HG02885 (cell line): Measurements from ENCODE around the gene DCDC2B.
"Not testable (repeated sequence)": the region's sequence is repeated elsewhere in the genome, so short reads cannot be mapped to it uniquely, and the experiment has no call there.

Experiments
- ATAC-seq: cut with Tn5 transposase; IDR thresholded peaks from one replicate; pipeline ENCODE4 v1.9.1; 2021; ENCODE audit warnings: mild to moderate bottlenecking; ENCODE audit not compliant: unreplicated experiment, poor library complexity

The DCDC2B gene

GRCh38 chr1:32208891-32209328, at the start of gene DCDC2B:
Gene DCDC2B (plus strand): TSS chr1:32209089. CDS start chr1:32209094, 5 bp downstream.
- ATAC-seq = no peak

GRCh38 chr1:32159189-32159588, 49.7 kb upstream of the DCDC2B start:
- no peak for ATAC-seq

GRCh38 chr1:32163405-32163804, 45.5 kb upstream of the DCDC2B start:
- ATAC-seq = no peak

GRCh38 chr1:32165633-32166032, 43.3 kb upstream of the DCDC2B start:
- not testable (repeated sequence) for ATAC-seq

- ATAC-seq = no peak
These were observed 37.9 kb upstream of the DCDC2B start for GRCh38 chr1:32170991-32171390.

GRCh38 chr1:32172621-32173245, 36.2 kb upstream of the DCDC2B start:
- ATAC-seq = no peak

- ATAC-seq = no peak
These were observed 30.3 kb upstream of the DCDC2B start for GRCh38 chr1:32178380-32179192.

GRCh38 chr1:32179193-32179442, 29.8 kb upstream of the DCDC2B start:
- no peak for ATAC-seq

DNA sequence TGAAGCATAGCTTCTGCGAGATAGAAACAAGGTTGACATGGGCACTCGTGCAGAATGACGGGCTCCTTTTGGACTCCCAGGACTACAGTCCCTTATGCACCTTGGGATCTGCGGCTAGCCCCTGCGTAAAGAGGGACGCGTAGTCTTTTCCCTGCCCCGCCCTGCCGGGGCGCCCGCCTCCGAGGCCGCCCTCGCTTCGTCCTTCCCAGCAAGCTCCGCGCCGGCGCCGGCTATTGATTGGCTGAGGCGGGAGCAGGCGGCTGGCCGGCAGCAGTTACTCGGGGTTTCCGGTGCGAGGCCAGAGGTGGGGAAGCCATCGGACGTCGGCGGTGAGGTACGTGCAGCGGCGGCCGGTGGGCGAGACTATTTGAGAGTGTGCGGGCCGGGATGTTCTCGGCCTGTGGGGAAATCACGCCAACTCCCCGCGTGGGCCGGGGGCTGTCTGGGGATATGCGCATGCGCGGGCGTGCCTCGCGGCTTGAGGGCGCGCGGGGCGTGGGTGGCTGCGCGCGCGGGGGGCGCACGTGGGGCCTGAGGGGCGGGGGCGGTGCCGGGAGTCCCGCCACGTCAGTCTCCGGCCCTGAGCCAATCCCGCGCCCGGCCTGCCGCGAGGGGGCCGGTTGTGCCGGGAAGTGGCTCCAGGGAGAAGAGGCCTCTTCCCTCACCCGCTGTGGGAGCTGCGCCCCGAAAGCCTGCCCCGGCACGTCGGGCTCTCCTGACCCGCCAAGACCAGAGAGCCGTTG, 29.3 kb upstream of the DCDC2B start, which contains the start of gene TXLNA:
TSS of gene TXLNA (plus strand) at position 233 of the 743 bp plus-strand sequence. CDS start 671 bp downstream, outside the sequence.
- ATAC-seq = peak; percentile 82

- ATAC-seq = no peak
These were observed 28.5 kb upstream of the DCDC2B start for GRCh38 chr1:32180186-32181060.

DNA sequence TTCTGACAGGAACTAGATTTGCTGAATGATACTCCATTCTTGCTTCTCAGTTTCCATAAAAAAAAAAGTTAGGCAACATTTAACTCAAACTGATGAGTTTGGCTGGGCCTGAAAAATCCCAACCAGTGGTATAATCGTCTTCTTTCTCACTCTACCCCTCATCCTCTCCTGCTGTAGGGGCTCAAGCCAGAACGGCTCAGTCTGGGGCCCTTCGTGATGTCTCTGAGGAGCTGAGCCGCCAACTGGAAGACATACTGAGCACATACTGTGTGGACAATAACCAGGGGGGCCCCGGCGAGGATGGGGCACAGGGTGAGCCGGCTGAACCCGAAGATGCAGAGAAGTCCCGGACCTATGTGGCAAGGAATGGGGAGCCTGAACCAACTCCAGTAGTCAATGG, 27.8 kb upstream of the DCDC2B start:
- no peak for ATAC-seq

DNA sequence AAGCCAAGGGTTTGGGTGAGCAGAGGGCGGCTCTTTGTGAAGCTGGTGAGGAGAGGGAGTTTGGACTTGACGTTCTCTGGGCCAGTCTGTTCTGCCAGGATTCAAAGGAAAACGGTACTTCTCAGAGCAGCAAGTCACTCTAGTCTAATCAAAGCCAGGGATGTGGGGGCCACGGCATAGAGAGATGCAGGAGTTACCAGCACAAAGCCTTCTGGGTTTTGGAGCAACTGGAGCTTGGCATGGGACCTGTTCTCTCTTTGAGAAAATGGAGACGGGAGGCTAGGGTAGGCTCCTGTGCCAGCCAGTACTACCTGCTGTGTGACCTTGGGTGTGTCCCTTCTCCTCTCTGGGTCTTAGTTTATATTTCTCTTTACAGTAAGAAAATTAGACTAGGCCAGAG, 27.3 kb upstream of the DCDC2B start:
- ATAC-seq = no peak

- no peak for ATAC-seq
These were observed 26.8 kb upstream of the DCDC2B start for GRCh38 chr1:32182060-32182459.

- no peak for ATAC-seq
These were observed 24.2 kb upstream of the DCDC2B start for GRCh38 chr1:32184650-32185049.

DNA sequence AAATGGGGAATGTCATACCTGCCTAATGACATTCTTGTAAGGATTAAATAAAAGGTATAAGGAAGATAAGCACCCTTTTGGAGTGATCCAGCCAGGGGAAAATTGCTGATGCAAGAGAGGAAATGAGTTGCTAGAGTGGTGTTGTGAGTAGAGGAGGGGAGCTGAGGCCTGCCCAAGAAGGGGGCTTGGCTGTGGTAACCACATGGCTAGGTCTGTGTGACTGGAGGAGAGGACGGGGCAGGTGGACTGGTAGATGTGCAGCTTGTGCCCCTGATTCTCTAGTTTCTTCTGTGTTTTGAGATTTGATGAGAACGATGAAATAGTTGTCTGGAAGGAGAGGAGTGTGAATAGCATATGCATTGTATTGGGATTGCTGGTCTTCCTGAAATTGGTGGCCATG, 22.8 kb upstream of the DCDC2B start:
- ATAC-seq = no peak

- no peak for ATAC-seq
These were observed 22.4 kb upstream of the DCDC2B start for GRCh38 chr1:32186491-32186890.

DNA sequence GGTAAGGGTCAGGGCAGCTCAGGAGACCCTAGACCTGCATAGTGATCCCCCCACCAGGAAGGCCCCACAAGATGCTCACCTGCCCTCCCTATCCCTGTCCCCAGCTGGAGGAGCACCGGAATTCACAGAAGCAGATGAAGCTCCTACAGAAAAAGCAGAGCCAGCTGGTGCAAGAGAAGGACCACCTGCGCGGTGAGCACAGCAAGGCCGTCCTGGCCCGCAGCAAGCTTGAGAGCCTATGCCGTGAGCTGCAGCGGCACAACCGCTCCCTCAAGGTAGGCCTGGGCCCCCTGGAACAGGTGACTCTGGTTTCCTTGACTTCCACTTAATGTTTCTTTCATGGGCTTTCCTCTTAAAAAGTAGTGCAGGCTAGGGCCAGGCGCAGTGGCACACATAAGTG, 21.0 kb upstream of the DCDC2B start:
- no peak for ATAC-seq

DNA sequence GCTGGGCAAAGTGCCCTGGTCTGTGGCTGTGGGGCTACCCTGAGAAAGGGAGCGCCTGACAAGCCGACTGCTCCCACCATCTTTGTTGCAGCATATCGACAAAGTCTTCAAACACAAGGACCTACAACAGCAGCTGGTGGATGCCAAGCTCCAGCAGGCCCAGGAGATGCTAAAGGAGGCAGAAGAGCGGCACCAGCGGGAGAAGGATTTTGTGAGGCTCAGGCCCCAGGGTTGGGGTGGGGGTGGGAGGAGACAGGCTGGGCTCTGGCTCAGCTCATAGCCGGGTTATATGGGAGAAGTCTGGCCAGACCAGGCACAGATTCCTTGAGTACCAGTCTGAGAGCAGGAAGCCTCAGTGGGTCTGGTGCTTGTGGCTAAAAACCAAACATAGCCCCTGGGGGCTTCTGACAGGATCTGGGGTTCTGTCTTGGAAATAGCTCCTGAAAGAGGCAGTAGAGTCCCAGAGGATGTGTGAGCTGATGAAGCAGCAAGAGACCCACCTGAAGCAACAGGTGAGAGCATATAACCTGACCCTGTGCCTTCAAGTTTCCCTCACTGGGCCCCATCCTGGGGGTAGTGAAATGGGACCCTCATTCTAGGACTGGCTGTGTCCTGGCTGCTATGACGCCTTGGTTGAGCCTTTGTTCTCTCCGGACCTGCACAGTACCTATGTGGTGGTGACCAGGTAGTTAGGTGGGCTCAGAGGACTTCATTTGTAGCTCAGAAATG, 16.5 kb upstream of the DCDC2B start:
- no peak for ATAC-seq

- ATAC-seq = no peak
These were observed 13.9 kb upstream of the DCDC2B start for GRCh38 chr1:32194984-32195383.

- no peak for ATAC-seq
These were observed 13.4 kb upstream of the DCDC2B start for GRCh38 chr1:32195531-32195930.
